Measurements from ENCODE around the gene MYO1B.

MYO1B gene

DNA sequence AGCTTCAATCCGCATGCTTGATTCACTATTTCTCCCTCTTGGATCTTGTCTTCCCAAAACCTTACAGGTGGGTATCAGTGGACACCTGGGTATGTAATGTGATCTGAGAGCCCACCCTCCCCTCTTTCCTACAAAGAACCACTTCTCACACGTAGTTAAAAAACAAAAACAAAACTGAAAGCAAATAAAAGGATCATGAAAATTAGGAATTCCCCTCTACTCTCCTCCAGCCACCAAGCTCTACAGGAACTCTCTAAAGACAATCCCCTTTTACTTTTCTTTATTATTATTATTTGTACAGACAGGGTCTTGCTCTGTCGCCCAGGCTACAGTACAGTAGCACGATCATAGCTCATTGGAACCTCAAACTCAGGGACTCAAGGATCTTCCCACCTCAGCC is 40.8 kb upstream of the MYO1B start:
- Histone ChIP-seq H3K36me3 (ENCODE audit: insufficient read depth, insufficient read length, low read length) (no peaks in the 10 kb centered on the region), H3K9ac (ENCODE audit: insufficient read length, low read depth) (no peak overlapping the region), H3K4me1 (ENCODE audit: insufficient read depth, insufficient read length) (no peaks in the 10 kb centered on the region), H3K27me3 (ENCODE audit: insufficient read depth, insufficient read length) (no peaks in the 10 kb centered on the region), H3K4me3 (ENCODE audit: insufficient read length, low read depth) (no peak overlapping the region), H3K9me3 (ENCODE audit: insufficient read depth, low read length) (no peaks in the 10 kb centered on the region)
- TF ChIP-seq YY1 (IDR thresholded peaks at IDR 0.05; ENCODE audit: insufficient read depth, insufficient read length) = no peak
- TF ChIP-seq ZNF274 (IDR thresholded peaks at IDR 0.05; ENCODE audit: low read depth, low read length) = no peak
- no peak for TF ChIP-seq SUZ12 (IDR thresholded peaks at IDR 0.05; ENCODE audit: extremely low read depth, insufficient read depth, insufficient read length)
- DNase-seq (ENCODE audit: low read depth, low spot score) = no peak

DNA sequence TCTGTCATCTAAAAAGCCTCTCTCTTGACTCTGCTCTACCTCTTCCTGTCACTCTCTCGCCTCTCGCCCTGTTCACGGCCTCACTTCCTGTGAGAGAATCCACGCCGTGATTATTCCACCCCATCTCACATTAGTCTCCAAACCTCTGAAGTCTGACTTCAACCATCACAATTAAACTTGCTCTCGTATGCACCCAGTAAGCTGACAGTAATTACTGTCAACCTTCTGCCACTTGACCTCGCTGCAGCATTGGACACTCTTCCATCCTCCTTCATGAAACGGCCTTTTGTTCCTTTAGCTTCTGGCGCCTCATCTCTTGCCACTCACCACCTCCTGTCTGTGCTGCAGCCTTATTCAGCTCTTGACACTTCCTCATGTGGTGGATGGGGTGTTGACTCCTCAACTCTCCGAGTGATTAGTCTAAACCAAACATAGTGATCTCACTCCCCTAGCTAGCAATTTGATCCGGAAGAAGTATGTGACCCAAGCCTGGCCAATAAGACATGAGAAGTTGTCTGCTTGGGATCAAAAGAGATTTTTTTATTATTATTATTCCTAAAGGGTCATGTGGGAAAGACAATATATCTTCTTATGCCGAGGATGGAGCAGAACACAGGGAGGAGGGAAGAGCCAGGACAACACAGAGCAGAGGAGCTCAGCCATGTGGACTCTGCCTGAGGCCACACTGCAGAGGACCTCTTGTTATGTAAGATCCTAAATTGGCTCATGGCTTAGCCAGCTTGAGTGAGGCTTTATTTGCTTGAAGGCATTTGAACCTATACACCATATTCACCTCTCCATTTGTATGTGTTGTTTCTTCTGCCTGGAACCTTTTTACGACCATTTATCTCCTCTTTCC is 38.4 kb upstream of the MYO1B start:
- no peak for DNase-seq (ENCODE audit: low read depth, low spot score)
- H3K9me3 ChIP-seq (ENCODE audit: insufficient read depth, low read length) = peaks cover 5% of the 10 kb centered on the region; the same call in 1 of the 2 replicates
- no peaks in the 10 kb centered on the region for H3K4me1 ChIP-seq (ENCODE audit: insufficient read depth, insufficient read length)
- H3K9ac ChIP-seq (ENCODE audit: insufficient read length, low read depth) = no peak overlapping the region
- H3K27me3 ChIP-seq (ENCODE audit: insufficient read depth, insufficient read length) = no peaks in the 10 kb centered on the region
- no peaks in the 10 kb centered on the region for H3K36me3 ChIP-seq (ENCODE audit: insufficient read depth, insufficient read length, low read length)
- TF ChIP-seq YY1 (IDR thresholded peaks at IDR 0.05; ENCODE audit: insufficient read depth, insufficient read length) (no peak), ZNF274 (IDR thresholded peaks at IDR 0.05; ENCODE audit: low read depth, low read length) (no peak), SUZ12 (IDR thresholded peaks at IDR 0.05; ENCODE audit: extremely low read depth, insufficient read depth, insufficient read length) (no peak)
- no peak overlapping the region for H3K4me3 ChIP-seq (ENCODE audit: insufficient read length, low read depth)

DNA sequence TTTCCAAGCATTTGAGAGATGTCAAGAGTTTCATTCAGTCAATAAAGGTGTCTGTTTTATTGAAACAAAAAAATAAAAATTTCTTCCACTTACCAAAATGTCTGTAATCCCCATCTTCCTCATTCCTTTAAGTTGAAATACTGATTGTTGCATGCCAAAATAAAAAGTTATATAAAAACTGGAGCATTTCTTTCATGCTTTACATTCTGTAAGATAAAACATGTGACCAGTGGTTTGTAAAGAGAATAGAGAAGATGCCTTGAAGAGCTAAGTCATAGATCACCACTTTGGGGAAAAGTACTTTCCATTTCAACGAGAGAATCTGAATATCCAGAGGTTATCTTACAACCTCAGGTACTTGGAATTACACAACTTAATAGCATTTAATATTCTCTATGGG is 35.9 kb upstream of the MYO1B start:
- no peak for DNase-seq (ENCODE audit: low read depth, low spot score)
- Histone ChIP-seq H3K36me3 (ENCODE audit: insufficient read depth, insufficient read length, low read length) (no peaks in the 10 kb centered on the region), H3K9ac (ENCODE audit: insufficient read length, low read depth) (no peak overlapping the region), H3K4me1 (ENCODE audit: insufficient read depth, insufficient read length) (no peaks in the 10 kb centered on the region), H3K9me3 (ENCODE audit: insufficient read depth, low read length) (peaks cover 11% of the 10 kb centered on the region; the same call in 1 of the 2 replicates), H3K27me3 (ENCODE audit: insufficient read depth, insufficient read length) (no peaks in the 10 kb centered on the region), H3K4me3 (ENCODE audit: insufficient read length, low read depth) (no peak overlapping the region)
- TF ChIP-seq YY1 (IDR thresholded peaks at IDR 0.05; ENCODE audit: insufficient read depth, insufficient read length) (no peak), SUZ12 (IDR thresholded peaks at IDR 0.05; ENCODE audit: extremely low read depth, insufficient read depth, insufficient read length) (no peak), ZNF274 (IDR thresholded peaks at IDR 0.05; ENCODE audit: low read depth, low read length) (no peak)

DNA sequence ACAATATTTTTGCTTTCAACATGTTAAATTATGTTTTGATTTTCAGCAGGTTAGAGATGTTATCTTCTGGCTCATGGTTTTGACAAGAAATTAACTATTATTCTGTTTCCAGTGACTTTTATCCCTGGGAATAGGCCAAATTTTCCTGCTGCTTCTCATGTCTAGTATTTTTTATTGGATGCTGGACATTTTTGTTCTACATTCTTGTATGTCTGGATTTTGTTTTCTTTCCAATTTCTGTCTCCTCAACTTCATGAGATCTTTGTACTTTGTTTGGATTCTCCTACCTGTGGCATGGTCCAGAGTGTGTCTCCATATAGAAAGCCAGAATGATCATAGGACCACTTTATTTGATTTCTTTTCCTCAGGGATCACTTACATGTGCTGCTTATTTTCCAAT is 33.1 kb upstream of the MYO1B start:
- Histone ChIP-seq H3K27me3 (ENCODE audit: insufficient read depth, insufficient read length) (no peaks in the 10 kb centered on the region), H3K9me3 (ENCODE audit: insufficient read depth, low read length) (peaks cover 11% of the 10 kb centered on the region; the same call in 1 of the 2 replicates), H3K4me3 (ENCODE audit: insufficient read length, low read depth) (no peak overlapping the region), H3K36me3 (ENCODE audit: insufficient read depth, insufficient read length, low read length) (no peaks in the 10 kb centered on the region), H3K4me1 (ENCODE audit: insufficient read depth, insufficient read length) (no peaks in the 10 kb centered on the region), H3K9ac (ENCODE audit: insufficient read length, low read depth) (no peak overlapping the region)
- DNase-seq (ENCODE audit: low read depth, low spot score) = no peak
- TF ChIP-seq ZNF274 (IDR thresholded peaks at IDR 0.05; ENCODE audit: low read depth, low read length) (no peak), SUZ12 (IDR thresholded peaks at IDR 0.05; ENCODE audit: extremely low read depth, insufficient read depth, insufficient read length) (no peak), YY1 (IDR thresholded peaks at IDR 0.05; ENCODE audit: insufficient read depth, insufficient read length) (no peak)

DNA sequence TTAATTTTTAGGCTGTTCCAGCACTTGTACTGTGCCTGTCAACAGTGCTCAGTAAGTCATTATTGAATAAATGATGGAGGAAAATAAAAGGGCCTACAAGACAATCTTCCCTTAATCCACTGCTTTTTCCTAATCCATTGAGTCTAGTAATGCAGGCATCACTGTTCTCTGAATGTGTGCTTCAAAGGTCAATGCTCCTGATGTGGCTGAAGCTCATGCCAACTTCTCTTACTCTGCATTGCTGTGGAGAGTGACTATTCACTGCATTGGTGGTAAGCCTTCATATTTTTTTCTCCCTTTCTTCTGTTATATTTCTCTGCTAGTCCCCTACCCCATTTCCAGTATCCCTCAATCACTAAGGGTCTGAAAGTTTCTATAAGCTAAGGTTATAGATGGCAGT is 31.9 kb upstream of the MYO1B start:
- no peak for DNase-seq (ENCODE audit: low read depth, low spot score)
- H3K9me3 ChIP-seq (ENCODE audit: insufficient read depth, low read length) = peaks cover 11% of the 10 kb centered on the region; the same call in 1 of the 2 replicates
- no peak overlapping the region for H3K4me3 ChIP-seq (ENCODE audit: insufficient read length, low read depth)
- no peak overlapping the region for H3K9ac ChIP-seq (ENCODE audit: insufficient read length, low read depth)
- no peaks in the 10 kb centered on the region for H3K27me3 ChIP-seq (ENCODE audit: insufficient read depth, insufficient read length)
- TF ChIP-seq SUZ12 (IDR thresholded peaks at IDR 0.05; ENCODE audit: extremely low read depth, insufficient read depth, insufficient read length) (no peak), ZNF274 (IDR thresholded peaks at IDR 0.05; ENCODE audit: low read depth, low read length) (no peak), YY1 (IDR thresholded peaks at IDR 0.05; ENCODE audit: insufficient read depth, insufficient read length) (no peak)
- no peaks in the 10 kb centered on the region for H3K36me3 ChIP-seq (ENCODE audit: insufficient read depth, insufficient read length, low read length)
- no peaks in the 10 kb centered on the region for H3K4me1 ChIP-seq (ENCODE audit: insufficient read depth, insufficient read length)

DNA sequence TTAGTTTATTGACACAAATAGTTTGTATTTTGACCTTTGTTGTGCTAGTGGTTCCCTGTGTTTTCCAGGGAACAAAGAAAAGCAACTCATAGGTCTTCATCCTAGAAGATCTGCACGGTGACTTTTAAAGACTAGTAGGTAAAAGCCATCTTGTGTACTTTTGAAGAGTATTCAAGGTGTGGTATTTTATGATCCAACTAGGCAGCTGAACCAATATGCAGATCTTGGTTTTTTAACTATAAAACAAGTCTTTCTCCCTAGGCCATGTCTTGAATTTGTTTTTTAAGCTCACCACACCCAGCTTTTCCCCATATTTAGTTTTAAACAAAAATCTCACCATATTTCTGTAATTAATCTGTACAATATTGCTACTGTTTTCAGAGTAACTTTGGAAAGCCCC is 30.0 kb upstream of the MYO1B start:
- no peak for DNase-seq (ENCODE audit: low read depth, low spot score)
- peaks cover 11% of the 10 kb centered on the region; the same call in 1 of the 2 replicates for H3K9me3 ChIP-seq (ENCODE audit: insufficient read depth, low read length)
- H3K4me3 ChIP-seq (ENCODE audit: insufficient read length, low read depth) = no peak overlapping the region
- no peak for TF ChIP-seq ZNF274 (IDR thresholded peaks at IDR 0.05; ENCODE audit: low read depth, low read length)
- TF ChIP-seq YY1 (IDR thresholded peaks at IDR 0.05; ENCODE audit: insufficient read depth, insufficient read length) = no peak
- TF ChIP-seq SUZ12 (IDR thresholded peaks at IDR 0.05; ENCODE audit: extremely low read depth, insufficient read depth, insufficient read length) = no peak
- no peaks in the 10 kb centered on the region for H3K36me3 ChIP-seq (ENCODE audit: insufficient read depth, insufficient read length, low read length)
- H3K27me3 ChIP-seq (ENCODE audit: insufficient read depth, insufficient read length) = no peaks in the 10 kb centered on the region
- no peaks in the 10 kb centered on the region for H3K4me1 ChIP-seq (ENCODE audit: insufficient read depth, insufficient read length)
- no peak overlapping the region for H3K9ac ChIP-seq (ENCODE audit: insufficient read length, low read depth)

DNA sequence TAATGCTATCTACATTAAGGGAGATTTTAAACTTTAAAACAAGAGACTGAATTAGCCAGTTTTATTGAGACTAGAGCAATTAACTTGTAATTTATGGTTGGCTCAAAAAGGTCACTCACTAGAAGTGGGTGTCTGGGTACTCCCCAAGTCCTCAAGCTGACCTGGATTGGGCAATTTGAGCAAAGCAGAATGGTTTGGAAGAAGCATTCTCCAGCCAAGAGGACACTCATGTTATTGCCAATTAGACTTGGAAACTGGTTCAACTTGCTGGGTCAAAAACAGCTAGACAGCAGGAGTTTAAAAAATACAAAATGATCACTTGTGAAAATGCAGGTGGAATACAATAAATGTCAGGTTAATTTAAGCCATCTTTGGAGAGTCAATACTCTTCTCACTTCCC is 29.5 kb upstream of the MYO1B start:
- Histone ChIP-seq H3K27me3 (ENCODE audit: insufficient read depth, insufficient read length) (no peaks in the 10 kb centered on the region), H3K9ac (ENCODE audit: insufficient read length, low read depth) (no peak overlapping the region), H3K4me1 (ENCODE audit: insufficient read depth, insufficient read length) (no peaks in the 10 kb centered on the region), H3K4me3 (ENCODE audit: insufficient read length, low read depth) (no peak overlapping the region), H3K36me3 (ENCODE audit: insufficient read depth, insufficient read length, low read length) (no peaks in the 10 kb centered on the region), H3K9me3 (ENCODE audit: insufficient read depth, low read length) (peaks cover 11% of the 10 kb centered on the region; the same call in 1 of the 2 replicates)
- TF ChIP-seq ZNF274 (IDR thresholded peaks at IDR 0.05; ENCODE audit: low read depth, low read length) (no peak), YY1 (IDR thresholded peaks at IDR 0.05; ENCODE audit: insufficient read depth, insufficient read length) (no peak), SUZ12 (IDR thresholded peaks at IDR 0.05; ENCODE audit: extremely low read depth, insufficient read depth, insufficient read length) (no peak)
- no peak for DNase-seq (ENCODE audit: low read depth, low spot score)
